Vagina (tissue), 2 donors: Measurements from ENCODE around the gene FGR. TPM values are rescaled to one million over a fixed set of nuclear protein-coding genes. Genes with fewer than 3 reads are reported as not detected.

ENCODE experiments used
- DNase-seq, 2 donors: peaks; one replicate each; pipeline ENCODE4 v3.0.0-alpha.2; 2017; ENCODE audit errors: extremely low spot score in 2 of 2
- H3K27ac ChIP-seq: fragments of 200-600 bp; sonication (generic); one replicate; pipeline ENCODE4 v1.5.1; 2019
- H3K27me3 ChIP-seq: fragments of 200-600 bp; sonication (generic); one replicate; pipeline ENCODE4 v1.5.1; 2019
- H3K36me3 ChIP-seq, 2 donors: fragments of 200-600 bp; sonication (generic); one replicate each; pipeline ENCODE4 v1.5.1; 2017 to 2019
- H3K4me1 ChIP-seq: fragments of 200-600 bp; sonication (generic); one replicate; pipeline ENCODE4 v1.5.1; 2019
- H3K4me3 ChIP-seq, 2 donors: fragments of 200-600 bp; sonication (generic); 1 replicate in 1 of 2; 2 replicates in 1 of 2; pipeline ENCODE4 v1.5.1; 2016 to 2019
- H3K9me3 ChIP-seq: fragments of 200-600 bp; sonication (generic); one replicate; pipeline ENCODE4 v1.5.1; 2019
- POLR2A ChIP-seq, 2 donors: fragments of 450-650 bp; IDR thresholded peaks; one replicate each; pipeline ENCODE4 v1.6.1; 2017; ENCODE audit warnings: antibody characterized with exemption in 2 of 2, mild to moderate bottlenecking in 2 of 2, moderate library complexity in 2 of 2
- POLR2AphosphoS5 ChIP-seq, 2 donors: sonication (generic); formaldehyde crosslinking; IDR thresholded peaks; one replicate each; pipeline ENCODE4 v1.9.0; 2017; ENCODE audit warnings: antibody characterized with exemption in 2 of 2, mild to moderate bottlenecking in 2 of 2, low read depth in 1 of 2; ENCODE audit not compliant: insufficient read depth in 1 of 2
- intact Hi-C: fragments of 100-400 bp; cut with DNase I; formaldehyde crosslinking; loops from one replicate; pipeline ENCODE4 v1.15.1; 2023
- total RNA-seq: library from RNA; depleted of rRNA; stranded (reverse); fragments of >200 nt; gene quantifications from one replicate; pipeline ENCODE4 v1.2.3, GENCODE V29; 2016
- TF ChIP-seq, protein P1 (sequence below), 3 experiments: fragments of 450-650 bp in 2 of 3; fragments of 200-600 bp in 1 of 3; sonication (generic) in 1 of 3; IDR thresholded peaks; one replicate each; pipeline ENCODE4 v1.5.1; 2017 to 2019; ENCODE audit warnings: antibody characterized with exemption in 3 of 3, mild to moderate bottlenecking in 2 of 3, moderate library complexity in 2 of 3

FGR gene
- total RNA-seq, 1 donor from 2014 or later = 18.4 TPM

DNA sequence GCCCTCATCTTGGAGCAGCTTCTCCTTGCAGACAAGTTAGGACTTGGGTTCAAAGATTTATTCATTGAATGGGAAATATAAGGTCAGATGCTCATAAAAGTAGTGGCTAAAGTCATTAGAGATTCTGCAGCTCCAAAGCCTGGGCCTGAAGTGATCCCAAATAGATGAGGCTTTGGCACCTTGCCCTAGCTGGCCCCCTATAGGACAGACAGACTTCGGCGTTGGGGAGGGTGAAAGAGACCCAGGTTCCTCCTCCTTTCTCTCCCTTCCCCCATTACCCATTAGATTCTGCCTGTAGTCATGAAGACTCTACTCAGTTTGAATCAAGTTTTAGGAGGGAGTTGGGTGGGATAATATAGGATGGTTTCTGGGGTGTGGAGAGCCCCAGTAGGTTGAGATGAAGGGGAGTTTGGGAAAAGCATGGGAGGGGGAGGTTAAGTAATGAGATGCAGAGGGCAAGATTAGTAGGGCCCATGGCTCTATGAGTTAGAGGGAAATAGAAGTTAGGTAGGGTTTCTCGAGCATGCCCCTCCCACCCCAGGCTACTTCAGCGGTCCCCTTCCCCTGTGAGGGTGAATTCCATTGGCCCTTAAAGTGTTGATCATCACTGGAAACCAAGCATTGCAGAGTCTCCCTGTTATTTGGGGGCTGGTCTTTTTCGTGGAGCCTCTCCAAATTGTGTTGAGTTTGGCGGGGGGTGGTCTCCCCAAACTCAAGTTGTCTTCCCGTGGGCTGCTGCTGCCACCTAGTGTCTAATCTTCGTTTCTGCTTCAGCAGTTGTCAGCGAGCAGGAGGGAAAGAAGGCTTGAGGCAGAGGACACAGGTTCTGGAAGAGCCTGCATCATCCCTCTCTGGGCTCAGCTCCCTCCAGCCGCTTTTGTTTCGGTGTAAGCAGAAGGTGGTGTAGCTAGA is 28.9 kb downstream of the FGR start:
- peak overlapping the region; percentile 10 for H3K27ac ChIP-seq
- no peaks in the 10 kb centered on the region for H3K27me3 ChIP-seq
- H3K4me3 ChIP-seq = no peak overlapping the region
- no peak for DNase-seq
- H3K36me3 ChIP-seq = no peaks in the 10 kb centered on the region
- peaks cover 47% of the 10 kb centered on the region for H3K4me1 ChIP-seq
- intact Hi-C loops = loop anchor here (2.0 to 10.0 kb wide), 3 partner anchors 49 to 301 kb away; no protein-coding TSS in a partner anchor
- TF ChIP-seq POLR2AphosphoS5 (IDR thresholded peaks at IDR 0.05; ENCODE audit: insufficient read depth in 1 of 2, low read depth in 1 of 2) (peak in 1 of 2 donors; percentile 29), POLR2A (IDR thresholded peaks at IDR 0.05) (no peak)
- TF ChIP-seq, protein P1, sequence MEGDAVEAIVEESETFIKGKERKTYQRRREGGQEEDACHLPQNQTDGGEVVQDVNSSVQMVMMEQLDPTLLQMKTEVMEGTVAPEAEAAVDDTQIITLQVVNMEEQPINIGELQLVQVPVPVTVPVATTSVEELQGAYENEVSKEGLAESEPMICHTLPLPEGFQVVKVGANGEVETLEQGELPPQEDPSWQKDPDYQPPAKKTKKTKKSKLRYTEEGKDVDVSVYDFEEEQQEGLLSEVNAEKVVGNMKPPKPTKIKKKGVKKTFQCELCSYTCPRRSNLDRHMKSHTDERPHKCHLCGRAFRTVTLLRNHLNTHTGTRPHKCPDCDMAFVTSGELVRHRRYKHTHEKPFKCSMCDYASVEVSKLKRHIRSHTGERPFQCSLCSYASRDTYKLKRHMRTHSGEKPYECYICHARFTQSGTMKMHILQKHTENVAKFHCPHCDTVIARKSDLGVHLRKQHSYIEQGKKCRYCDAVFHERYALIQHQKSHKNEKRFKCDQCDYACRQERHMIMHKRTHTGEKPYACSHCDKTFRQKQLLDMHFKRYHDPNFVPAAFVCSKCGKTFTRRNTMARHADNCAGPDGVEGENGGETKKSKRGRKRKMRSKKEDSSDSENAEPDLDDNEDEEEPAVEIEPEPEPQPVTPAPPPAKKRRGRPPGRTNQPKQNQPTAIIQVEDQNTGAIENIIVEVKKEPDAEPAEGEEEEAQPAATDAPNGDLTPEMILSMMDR (IDR thresholded peaks at IDR 0.05) = peak; percentile 88 to 95 (median 89)
- no peaks in the 10 kb centered on the region for H3K9me3 ChIP-seq

DNA sequence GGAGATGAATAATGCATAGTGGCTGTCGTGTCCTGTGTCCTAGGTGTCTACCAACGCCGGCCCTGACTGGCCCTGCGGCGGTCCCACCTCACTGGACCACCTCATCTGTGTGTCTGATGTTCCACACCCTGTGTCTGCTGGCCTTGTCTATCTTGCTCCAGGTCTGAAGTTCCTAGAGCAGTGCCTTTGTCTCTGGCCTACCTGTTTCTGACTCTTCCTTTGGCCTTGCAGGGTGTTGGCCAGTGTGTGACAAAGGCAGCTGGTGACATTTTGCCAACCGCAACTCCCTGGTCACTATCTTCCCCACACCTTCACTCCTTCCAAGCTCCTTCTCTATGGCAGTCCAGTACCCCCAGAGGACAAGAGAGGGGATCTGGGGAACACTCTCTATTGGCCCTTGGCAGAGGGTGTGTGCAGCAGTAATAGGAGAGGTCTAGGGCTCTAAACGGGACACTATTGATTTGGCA is 29.7 kb downstream of the FGR start:
- H3K36me3 ChIP-seq = no peaks in the 10 kb centered on the region
- intact Hi-C loops = loop anchor here (2.0 to 10.0 kb wide), 3 partner anchors 49 to 301 kb away; no protein-coding TSS in a partner anchor
- H3K27me3 ChIP-seq = no peaks in the 10 kb centered on the region
- no peaks in the 10 kb centered on the region for H3K9me3 ChIP-seq
- TF ChIP-seq, protein P1 (IDR thresholded peaks at IDR 0.05) = no peak
- TF ChIP-seq POLR2AphosphoS5 (IDR thresholded peaks at IDR 0.05; ENCODE audit: insufficient read depth in 1 of 2, low read depth in 1 of 2) (no peak), POLR2A (IDR thresholded peaks at IDR 0.05) (no peak)
- no peak for DNase-seq
- H3K4me1 ChIP-seq = peaks cover 54% of the 10 kb centered on the region
- H3K4me3 ChIP-seq = no peak overlapping the region
- no peak overlapping the region for H3K27ac ChIP-seq

DNA sequence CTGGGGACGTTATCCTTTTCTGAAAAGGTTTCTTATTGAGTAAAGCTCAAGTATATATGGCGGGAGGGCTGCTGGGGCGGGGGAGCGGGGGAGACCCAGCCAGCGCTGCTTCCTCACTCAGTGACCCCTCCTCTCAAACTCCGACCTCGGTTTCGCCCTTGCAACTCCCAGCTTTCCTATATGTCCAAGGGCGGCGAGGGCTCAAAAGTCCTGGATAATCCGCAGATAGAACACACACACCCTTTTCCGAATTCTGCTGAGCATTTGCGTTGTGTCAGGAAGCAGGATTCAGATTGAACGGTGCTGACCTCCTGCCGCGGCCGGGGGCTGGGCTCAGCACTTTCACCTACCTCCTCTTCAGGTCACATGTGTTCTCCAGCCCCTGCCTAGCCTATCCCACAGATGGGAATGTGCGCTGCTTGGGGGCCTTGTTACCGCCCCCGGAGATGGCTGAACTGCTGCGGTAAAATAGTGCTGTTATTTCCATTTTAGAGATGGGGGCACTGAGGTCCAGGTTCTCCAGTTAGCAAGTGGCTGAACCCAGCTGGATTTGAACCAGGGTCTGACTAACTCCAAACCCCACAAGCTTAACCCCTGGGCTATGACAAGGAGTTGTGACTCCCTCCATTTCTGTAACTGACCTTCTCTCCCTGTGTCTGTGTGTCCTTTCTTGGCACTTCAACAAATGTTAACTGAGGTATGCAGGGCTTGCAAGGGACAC is 30.2 kb downstream of the FGR start:
- H3K9me3 ChIP-seq = no peaks in the 10 kb centered on the region
- peak overlapping the region; percentile 66 to 79 for H3K4me3 ChIP-seq
- TF ChIP-seq POLR2AphosphoS5 (IDR thresholded peaks at IDR 0.05; ENCODE audit: insufficient read depth in 1 of 2, low read depth in 1 of 2) = no peak
- TF ChIP-seq POLR2A (IDR thresholded peaks at IDR 0.05) = no peak
- TF ChIP-seq, protein P1 (IDR thresholded peaks at IDR 0.05) = no peak
- no peak for DNase-seq
- intact Hi-C loops = loop anchor here (2.0 to 10.0 kb wide), 4 partner anchors 48 to 300 kb away; no protein-coding TSS in a partner anchor
- H3K36me3 ChIP-seq = no peaks in the 10 kb centered on the region
- peak overlapping the region; percentile 97 for H3K27ac ChIP-seq
- peaks cover 60% of the 10 kb centered on the region for H3K4me1 ChIP-seq
- H3K27me3 ChIP-seq = no peaks in the 10 kb centered on the region

DNA sequence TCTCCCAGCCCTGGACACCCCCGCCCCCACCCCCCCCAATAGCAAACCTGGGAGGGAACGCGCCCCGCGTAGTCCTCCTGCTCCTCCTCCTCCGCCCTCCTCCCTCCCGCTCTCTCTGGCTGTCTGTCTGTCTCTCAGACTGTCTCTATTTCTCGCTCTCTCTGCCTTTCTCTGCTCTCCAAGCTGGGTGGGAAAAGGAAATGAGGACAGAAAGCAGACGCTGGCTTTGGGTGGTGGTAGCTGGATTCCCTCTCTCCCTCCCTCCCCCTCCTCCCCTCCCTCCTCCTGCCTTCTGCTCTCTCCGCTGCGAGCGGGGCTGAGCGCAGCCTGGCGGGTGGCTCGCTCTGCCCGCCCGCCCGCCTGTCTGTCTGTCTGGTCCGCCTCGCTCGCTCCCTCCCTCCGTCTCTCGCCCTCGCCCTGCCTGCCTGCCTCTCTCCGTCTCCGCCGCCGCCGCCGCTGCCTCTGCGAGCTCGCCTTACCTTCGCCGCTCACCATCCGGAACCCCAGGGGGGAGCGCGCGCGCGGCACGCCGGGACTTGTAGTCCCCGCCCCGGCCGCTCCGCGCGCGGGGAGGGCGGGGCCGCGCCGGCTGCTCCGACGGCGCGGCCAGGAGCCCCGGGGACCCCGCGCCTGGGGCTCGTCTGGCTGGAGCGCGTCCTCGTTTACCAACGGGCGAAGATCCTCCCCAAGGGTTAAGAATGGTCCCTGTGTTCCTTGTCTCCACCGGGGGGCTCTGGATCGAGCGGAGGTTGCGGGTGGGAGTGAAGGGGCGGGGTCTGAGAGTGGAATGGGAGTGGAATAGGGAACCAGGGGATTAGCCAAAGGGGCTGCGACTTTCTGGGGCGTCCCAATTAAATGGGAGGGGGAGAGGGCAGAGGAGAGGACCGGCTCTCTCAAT is 31.1 kb downstream of the FGR start, which contains the start of gene AHDC1:
Gene AHDC1, minus strand, starts transcription at position 464 of the 898 bp plus-strand sequence. CDS start 52,029 bp downstream, outside the sequence.
- Histone ChIP-seq H3K27me3 (no peaks in the 10 kb centered on the region), H3K36me3 (no peaks in the 10 kb centered on the region), H3K4me3 (peak within 1 kb of the TSS; percentile 66 to 79), H3K9me3 (no peaks in the 10 kb centered on the region), H3K27ac (peak within 1 kb of the TSS; percentile 97), H3K4me1 (peaks cover 68% of the 10 kb centered on the region)
- DNase-seq = no peak
- intact Hi-C loops = loop anchor here (2.0 to 10.0 kb wide), 3 partner anchors 47 to 299 kb away; no protein-coding TSS in a partner anchor
- TF ChIP-seq POLR2AphosphoS5 (IDR thresholded peaks at IDR 0.05; ENCODE audit: insufficient read depth in 1 of 2, low read depth in 1 of 2) = peak in 1 of 2 donors; percentile 95
- TF ChIP-seq, protein P1 (IDR thresholded peaks at IDR 0.05) = peak in 1 of 3 experiments; percentile 19
- peak in 1 of 2 donors; percentile 97 for TF ChIP-seq POLR2A (IDR thresholded peaks at IDR 0.05)
